Measurements from ENCODE around the gene SYMPK.

The SYMPK gene

GRCh38 chr19:45866400-45867176 is 3.6 kb upstream of the SYMPK start:
- no peak for DNase-seq

GRCh38 chr19:45865269-45865948 is 2.5 kb upstream of the SYMPK start:
- DNase-seq = no peak

- no peak for DNase-seq
Measured at GRCh38 chr19:45864629-45865082, 1.7 kb upstream of the SYMPK start.

GRCh38 chr19:45863840-45864628 is 1.1 kb upstream of the SYMPK start, which contains the start of gene FOXA3:
Gene FOXA3, plus strand, starts transcription at chr19:45864326. Its CDS starts 131 bp downstream, at chr19:45864457.
- DNase-seq = peak; percentile 52 to 64

GRCh38 chr19:45863335-45863839 is 440 bp upstream of the SYMPK start:
- no peak for DNase-seq

GRCh38 chr19:45862271-45862563 is 730 bp downstream of the SYMPK start:
- no peak for DNase-seq

GRCh38 chr19:45860359-45861259 is 2.3 kb downstream of the SYMPK start:
- no peak for DNase-seq

- DNase-seq = no peak
Measured at GRCh38 chr19:45854167-45854778, 8.7 kb downstream of the SYMPK start.

GRCh38 chr19:45852983-45853382 is 10.0 kb downstream of the SYMPK start:
- DNase-seq = no peak

- DNase-seq = no peak
Measured at GRCh38 chr19:45852145-45852750, 10.7 kb downstream of the SYMPK start.

- DNase-seq = no peak
Measured at GRCh38 chr19:45848922-45849321, 14.0 kb downstream of the SYMPK start.

- DNase-seq = no peak
Measured at GRCh38 chr19:45847663-45848062, 15.3 kb downstream of the SYMPK start.

GRCh38 chr19:45842198-45842597 is 20.7 kb downstream of the SYMPK start:
- no peak for DNase-seq

- no peak for DNase-seq
Measured at GRCh38 chr19:45834970-45835369, 28.0 kb downstream of the SYMPK start.

- DNase-seq = no peak
Measured at GRCh38 chr19:45828945-45829344, 34.0 kb downstream of the SYMPK start.

GRCh38 chr19:45828523-45828922 is 34.4 kb downstream of the SYMPK start:
- DNase-seq = no peak

GRCh38 chr19:45827459-45828093 is 35.4 kb downstream of the SYMPK start:
- DNase-seq = no peak

- DNase-seq = no peak
Measured at GRCh38 chr19:45826934-45827333, 36.0 kb downstream of the SYMPK start.

- no peak for DNase-seq
Measured at GRCh38 chr19:45825917-45826893, 36.7 kb downstream of the SYMPK start.

- no peak for DNase-seq
Measured at GRCh38 chr19:45825263-45825605, 37.7 kb downstream of the SYMPK start.
